GM18511 (cell line): Measurements from ENCODE around the gene IL13RA2.

Experiments
- ATAC-seq: cut with Tn5 transposase; IDR thresholded peaks from one replicate; pipeline ENCODE4 v1.9.1; 2021; ENCODE audit warnings: mild to moderate bottlenecking, moderate library complexity; ENCODE audit not compliant: unreplicated experiment

The IL13RA2 gene

GRCh38 chrX:114999906-115000305, 17.5 kb downstream of the IL13RA2 start:
- ATAC-seq = no peak

DNA sequence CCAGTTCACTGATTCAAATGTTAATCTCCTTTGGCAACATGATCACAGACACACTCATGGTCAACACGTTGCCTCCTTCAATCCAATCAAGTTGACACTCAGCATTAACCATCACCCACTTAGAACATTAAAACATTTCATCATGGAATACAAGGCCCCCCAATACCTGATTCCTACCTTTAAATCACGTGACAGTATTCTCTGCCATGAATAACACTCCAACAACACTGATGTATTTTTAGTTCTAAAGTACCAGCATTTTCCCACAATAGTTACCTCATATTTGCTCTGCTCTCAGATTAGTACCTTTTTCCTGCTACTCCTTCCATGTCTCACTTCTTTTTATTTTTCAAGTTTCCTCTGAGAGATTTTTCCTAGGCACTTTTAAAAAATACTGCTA, 19.6 kb downstream of the IL13RA2 start:
- ATAC-seq = no peak

DNA sequence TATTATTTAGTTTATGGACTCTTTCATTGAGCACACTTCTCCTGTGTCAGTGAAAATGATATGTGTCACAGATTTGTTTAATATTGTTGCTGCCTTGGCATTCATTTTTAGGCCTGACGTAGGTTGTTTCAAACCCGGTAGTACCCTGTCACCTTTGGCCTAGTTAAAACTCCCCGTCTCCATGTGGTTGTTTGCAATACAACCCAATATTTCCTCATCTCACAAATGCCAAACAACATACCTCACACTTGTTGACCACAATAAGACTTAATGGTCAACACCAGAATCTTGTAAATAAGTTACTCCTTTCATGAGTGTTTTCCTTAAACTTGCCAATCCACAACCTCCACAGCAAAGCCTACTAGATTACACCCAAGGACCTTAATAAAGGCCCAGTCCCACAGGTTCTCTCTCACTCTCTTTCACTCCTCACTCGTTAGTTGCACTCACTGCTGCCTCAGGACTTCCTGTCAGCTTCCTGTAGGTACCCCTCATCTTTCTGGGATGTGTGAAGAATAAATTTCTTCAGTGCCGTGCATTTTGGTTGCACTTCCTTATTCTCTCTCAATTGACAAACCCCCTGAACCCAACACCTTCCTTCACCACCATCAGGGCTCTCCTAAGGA, 31.3 kb downstream of the IL13RA2 start:
- ATAC-seq = no peak

DNA sequence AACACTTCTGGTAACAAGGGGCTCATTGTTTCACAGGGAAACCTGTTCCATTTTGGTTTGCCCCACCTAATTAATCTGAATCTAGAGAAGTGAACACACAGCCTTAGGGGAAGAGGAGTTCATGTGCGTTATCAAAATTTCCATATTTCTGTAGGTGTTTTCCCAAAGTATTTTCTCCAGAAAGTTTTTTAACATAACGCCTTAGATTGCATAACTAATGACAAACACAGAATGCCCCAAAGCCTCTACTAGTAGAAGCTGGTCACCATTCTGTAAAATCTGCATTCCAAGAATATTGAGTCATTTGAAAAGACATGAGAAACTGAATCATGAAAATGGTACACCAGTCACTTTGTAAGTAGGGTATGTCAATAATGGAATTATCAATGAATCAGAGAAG, 41.1 kb downstream of the IL13RA2 start:
- no peak for ATAC-seq

- ATAC-seq = no peak
Observed at GRCh38 chrX:114973013-114973412, 44.4 kb downstream of the IL13RA2 start.

- no peak for ATAC-seq
Observed at GRCh38 chrX:114970806-114971205, 46.6 kb downstream of the IL13RA2 start.

DNA sequence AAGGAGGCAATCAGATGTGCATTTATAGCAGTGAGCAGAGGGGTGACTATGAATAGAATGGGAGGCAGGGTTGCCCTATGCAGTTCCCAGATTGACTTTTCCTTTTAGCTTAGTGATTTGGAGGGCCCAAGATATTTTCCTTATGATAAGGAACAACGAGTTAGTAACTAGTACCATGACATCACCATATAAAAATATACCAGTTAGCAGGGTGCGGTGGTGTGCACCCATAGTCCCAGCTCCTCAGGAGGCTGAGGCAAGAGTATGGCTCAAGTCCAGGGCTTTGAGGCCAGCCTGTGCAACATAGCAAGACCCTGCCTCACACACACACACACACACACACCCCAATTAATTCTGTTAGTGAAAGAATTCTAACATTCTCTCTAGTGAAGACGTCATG, 53.0 kb downstream of the IL13RA2 start:
- ATAC-seq = no peak

- no peak for ATAC-seq
Observed at GRCh38 chrX:114962209-114962608, 55.2 kb downstream of the IL13RA2 start.

DNA sequence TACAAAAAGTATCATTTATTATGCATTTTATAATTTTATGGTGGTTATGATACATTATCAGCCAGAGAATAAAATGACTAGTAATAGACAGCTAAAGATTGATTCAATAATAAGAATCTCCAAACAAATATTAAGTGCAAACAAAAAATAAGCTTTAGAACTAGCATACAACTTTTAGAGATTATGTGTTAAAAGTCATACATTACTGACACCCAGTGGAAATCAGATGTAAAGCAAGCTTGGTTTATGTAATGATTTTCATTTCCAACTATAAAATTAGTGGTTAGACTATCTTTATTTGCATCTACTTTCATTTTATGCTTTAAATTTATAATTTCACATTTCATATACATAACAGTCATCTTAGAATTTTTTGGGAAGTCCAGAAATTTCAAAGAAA, 57.7 kb downstream of the IL13RA2 start:
- no peak for ATAC-seq
